MCF 10A (cell line): ENCODE measurements around the gene CSHL1. TPM values are rescaled to one million over a fixed set of nuclear protein-coding genes. Genes with fewer than 3 reads are reported as not detected.

Source experiments
- BruUV-seq: library from RNA; stranded (reverse); fragments of 400-500 nt; replicated peaks from 2 replicates; lab custom pipeline; 2021; lab: Mats Ljungman, UMichigan
- CTCF ChIA-PET: fragments of 300-600 bp; sonication (Branson Sonifier 250); formaldehyde crosslinking; extraction: SDS; loops from one replicate; lab custom pipeline; 2021; ENCODE audit warnings: antibody characterized with exemption, inconsistent platforms; lab: Yijun Ruan, JAX
- POLR2A ChIA-PET: fragments of 300-600, 350-650 bp; sonication (Branson Sonifier 250); formaldehyde crosslinking; extraction: SDS; loops from one replicate; lab custom pipeline; 2020; ENCODE audit warnings: antibody characterized with exemption, inconsistent platforms; lab: Yijun Ruan, JAX
- DNase-seq: peaks from one replicate; pipeline ENCODE4 v3.0.0-alpha.2; 2018; ENCODE audit not compliant: unreplicated experiment
- H3K27ac Mint-ChIP-seq: one replicate; pipeline ENCODE4 v1.8.0; 2022; ENCODE audit warnings: mild to moderate bottlenecking, low read depth, mixed read lengths; ENCODE audit not compliant: unreplicated experiment
- H3K27me3 Mint-ChIP-seq: one replicate; pipeline ENCODE4 v1.8.0; 2022; ENCODE audit warnings: mixed read lengths; ENCODE audit not compliant: insufficient read depth, unreplicated experiment
- H3K36me3 Mint-ChIP-seq: one replicate; pipeline ENCODE4 v1.8.0; 2022; ENCODE audit warnings: mild to moderate bottlenecking, moderate library complexity, mixed read lengths; ENCODE audit not compliant: insufficient read depth, unreplicated experiment
- H3K4me1 Mint-ChIP-seq: one replicate; pipeline ENCODE4 v1.8.0; 2022; ENCODE audit warnings: mixed read lengths; ENCODE audit not compliant: insufficient read depth, unreplicated experiment
- H3K4me3 Mint-ChIP-seq: one replicate; pipeline ENCODE4 v1.8.0; 2022; ENCODE audit warnings: mild to moderate bottlenecking, moderate library complexity, mixed read lengths; ENCODE audit not compliant: unreplicated experiment
- H3K9me3 Mint-ChIP-seq: one replicate; pipeline ENCODE4 v1.8.0; 2022; ENCODE audit warnings: mixed read lengths; ENCODE audit not compliant: unreplicated experiment
- CTCF ChIP-seq: fragments of 200-600 bp; IDR thresholded peaks from one replicate; pipeline ENCODE4 v1.8.0; 2022; ENCODE audit warnings: antibody characterized with exemption, mild to moderate bottlenecking; ENCODE audit not compliant: unreplicated experiment
- intact Hi-C: fragments of 100-400 bp; cut with micrococcal nuclease; formaldehyde crosslinking; loops from 2 replicates; pipeline ENCODE4 v1.14.1; 2022
- total RNA-seq: library from RNA; stranded (reverse); gene quantifications from 2 replicates; pipeline ENCODE4 v1.2.3, GENCODE V29; 2022

The CSHL1 gene
- total RNA-seq, 1 experiment from 2014 or later: not detected

- no peaks in the 10 kb centered on the region for H3K4me1 Mint-ChIP-seq
- no peak for TF ChIP-seq CTCF
- no TSS peak for BruUV-seq
These were observed 18.1 kb upstream of the CSHL1 start for GRCh38 chr17:63928966-63929695.

GRCh38 chr17:63928172-63928666 lies 17.2 kb upstream of the CSHL1 start:
- POLR2A ChIA-PET: no interaction called here
- DNase-seq: no peak
- Mint-ChIP-seq H3K4me3 (no peak overlapping the region), H3K27me3 (no peaks in the 10 kb centered on the region), H3K36me3 (no peaks in the 10 kb centered on the region), H3K9me3 (no peaks in the 10 kb centered on the region), H3K27ac (no peak overlapping the region), H3K4me1 (no peaks in the 10 kb centered on the region)
- intact Hi-C loops: no loop called here
- CTCF ChIA-PET: interaction anchor here (0.8 to 2.4 kb wide), 3 partner anchors 9 to 88 kb away, joined by 3 to 18 read pairs (median 4); partner anchors contain the start of gene GH1
- TF ChIP-seq CTCF: no peak
- no TSS peak for BruUV-seq

More at GRCh38 chr17:63928966-63929695, 18.1 kb upstream of the CSHL1 start:
- Mint-ChIP-seq H3K27ac (no peak overlapping the region), H3K36me3 (no peaks in the 10 kb centered on the region), H3K27me3 (no peaks in the 10 kb centered on the region), H3K9me3 (no peaks in the 10 kb centered on the region), H3K4me3 (no peak overlapping the region)
- ChIA-PET POLR2A (interaction anchor here (0.9 kb wide), 1 partner anchor 298 kb away, joined by 3 read pairs; no protein-coding TSS in a partner anchor), CTCF (interaction anchor here (0.8 to 2.4 kb wide), 4 partner anchors 10 to 87 kb away, joined by 3 to 18 read pairs (median 4); partner anchors contain the start of gene GH1)
- intact Hi-C loops: no loop called here
- DNase-seq: no peak

DNA sequence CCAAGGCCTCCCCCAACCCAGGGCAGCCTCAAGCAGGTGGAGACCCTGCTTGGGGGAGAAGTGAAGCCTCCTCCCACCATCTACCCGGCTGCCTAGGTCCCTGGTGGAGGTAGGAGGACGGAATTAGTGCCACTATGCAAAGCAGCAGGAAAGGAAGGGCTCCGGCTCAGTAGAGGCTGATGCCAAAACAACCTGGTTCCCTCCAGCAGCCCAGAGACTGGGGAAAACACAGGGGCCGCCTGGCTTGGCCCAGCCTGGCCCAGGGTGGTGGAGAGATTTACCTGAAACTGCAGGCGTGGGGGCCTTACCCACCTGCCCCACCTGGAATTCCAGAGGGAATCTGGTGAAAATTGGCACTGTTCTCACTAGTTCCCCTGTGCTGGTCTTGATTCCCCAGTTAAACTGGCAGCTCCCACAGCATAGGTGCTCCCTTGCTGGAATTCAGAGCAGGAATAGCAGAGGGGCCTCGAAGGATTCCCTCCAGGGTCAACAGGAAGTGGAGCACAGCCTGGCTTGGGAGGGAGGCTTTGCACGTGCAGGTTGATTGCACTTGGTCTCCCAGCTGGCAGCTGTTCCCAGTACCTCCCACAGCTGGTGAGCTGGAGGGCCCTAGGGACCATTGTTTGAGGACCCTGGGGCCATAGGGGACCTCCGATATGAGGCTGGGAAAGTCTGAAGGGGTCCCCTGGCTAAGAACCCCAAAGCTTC lies 16.6 kb upstream of the CSHL1 start:
- Mint-ChIP-seq H3K27me3 (no peaks in the 10 kb centered on the region), H3K9me3 (no peaks in the 10 kb centered on the region), H3K4me3 (no peak overlapping the region), H3K4me1 (no peaks in the 10 kb centered on the region), H3K36me3 (no peaks in the 10 kb centered on the region), H3K27ac (no peak overlapping the region)
- TF ChIP-seq CTCF: no peak
- ChIA-PET CTCF (interaction anchor here (0.8 to 2.4 kb wide), 2 partner anchors 9 to 63 kb away, joined by 3 to 18 read pairs; partner anchors contain the start of gene GH1), POLR2A (no interaction called here)
- intact Hi-C loops: no loop called here
- BruUV-seq: no TSS peak
- no peak for DNase-seq

GRCh38 chr17:63926164-63926563 lies 15.1 kb upstream of the CSHL1 start:
- no peak overlapping the region for H3K27ac Mint-ChIP-seq
- ChIA-PET POLR2A (no interaction called here), CTCF (interaction anchor here (0.6 to 1.4 kb wide), 3 partner anchors 10 to 24 kb away, joined by 3 to 4 read pairs (median 4); no protein-coding TSS in a partner anchor)
- TF ChIP-seq CTCF: no peak
- DNase-seq: no peak
- BruUV-seq: no TSS peak
- no peaks in the 10 kb centered on the region for H3K4me1 Mint-ChIP-seq
- H3K9me3 Mint-ChIP-seq: no peaks in the 10 kb centered on the region
- intact Hi-C loops: no loop called here
- no peaks in the 10 kb centered on the region for H3K27me3 Mint-ChIP-seq
- H3K36me3 Mint-ChIP-seq: no peaks in the 10 kb centered on the region
- no peak overlapping the region for H3K4me3 Mint-ChIP-seq
